Tibial nerve (tissue), 3 donors: ENCODE measurements around the gene DLX6.

Experiments
- EP300 ChIP-seq, 2 donors: sonication (generic); formaldehyde crosslinking; IDR thresholded peaks; one replicate each; pipeline ENCODE4 v1.6.1; 2017; ENCODE audit warnings: antibody characterized with exemption in 2 of 2, mild to moderate bottlenecking in 1 of 2
- POLR2A ChIP-seq, 2 donors: fragments of 450-650 bp; IDR thresholded peaks; one replicate each; pipeline ENCODE4 v1.6.1; 2017; ENCODE audit warnings: antibody characterized with exemption in 2 of 2, mild to moderate bottlenecking in 2 of 2, moderate library complexity in 2 of 2

DNA sequence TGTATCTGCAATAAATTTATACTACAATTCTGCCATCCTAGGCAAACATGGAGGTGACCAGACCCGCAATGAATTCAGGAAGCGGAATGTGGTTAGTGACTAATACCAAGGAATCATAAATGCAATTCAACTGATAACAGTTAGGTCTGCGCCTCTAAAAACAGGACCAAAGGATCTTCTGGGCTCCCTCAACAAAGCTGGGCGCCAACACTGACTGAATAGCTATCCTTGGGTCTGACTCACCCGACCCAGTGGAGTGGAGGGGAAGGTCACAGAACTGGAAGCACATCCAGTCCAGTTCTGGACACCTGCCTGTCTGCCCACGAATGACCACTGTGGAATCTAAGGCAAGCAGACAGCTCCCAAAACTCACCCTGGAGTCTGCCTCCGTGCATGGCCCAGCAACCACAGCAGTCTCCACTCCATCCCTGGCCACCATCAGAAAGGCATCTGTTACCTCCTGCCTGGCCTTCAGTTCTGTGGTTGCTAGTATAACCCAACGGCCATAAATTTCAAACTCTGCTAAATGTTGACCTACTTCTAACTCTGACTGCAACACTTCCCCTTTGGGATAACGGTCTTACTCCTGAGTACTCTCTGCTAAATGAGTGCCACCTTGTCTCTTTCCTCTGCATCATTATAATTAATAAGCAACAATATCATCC is 43.0 kb upstream of the DLX6 start:
- TF ChIP-seq POLR2A (IDR thresholded peaks at IDR 0.05): no peak
- no peak for TF ChIP-seq EP300 (IDR thresholded peaks at IDR 0.05)
